ENCODE results near the gene BECN2. TPM values are rescaled to one million over a fixed set of nuclear protein-coding genes. Genes with fewer than 3 reads are reported as not detected.

Gene BECN2
- polyA plus RNA-seq, 1 donor from 2014 or later, result not detected

GRCh38 chr1:241932845-241933244 is 24.7 kb upstream of the BECN2 start:
- TF ChIP-seq, protein P1, sequence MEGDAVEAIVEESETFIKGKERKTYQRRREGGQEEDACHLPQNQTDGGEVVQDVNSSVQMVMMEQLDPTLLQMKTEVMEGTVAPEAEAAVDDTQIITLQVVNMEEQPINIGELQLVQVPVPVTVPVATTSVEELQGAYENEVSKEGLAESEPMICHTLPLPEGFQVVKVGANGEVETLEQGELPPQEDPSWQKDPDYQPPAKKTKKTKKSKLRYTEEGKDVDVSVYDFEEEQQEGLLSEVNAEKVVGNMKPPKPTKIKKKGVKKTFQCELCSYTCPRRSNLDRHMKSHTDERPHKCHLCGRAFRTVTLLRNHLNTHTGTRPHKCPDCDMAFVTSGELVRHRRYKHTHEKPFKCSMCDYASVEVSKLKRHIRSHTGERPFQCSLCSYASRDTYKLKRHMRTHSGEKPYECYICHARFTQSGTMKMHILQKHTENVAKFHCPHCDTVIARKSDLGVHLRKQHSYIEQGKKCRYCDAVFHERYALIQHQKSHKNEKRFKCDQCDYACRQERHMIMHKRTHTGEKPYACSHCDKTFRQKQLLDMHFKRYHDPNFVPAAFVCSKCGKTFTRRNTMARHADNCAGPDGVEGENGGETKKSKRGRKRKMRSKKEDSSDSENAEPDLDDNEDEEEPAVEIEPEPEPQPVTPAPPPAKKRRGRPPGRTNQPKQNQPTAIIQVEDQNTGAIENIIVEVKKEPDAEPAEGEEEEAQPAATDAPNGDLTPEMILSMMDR (IDR thresholded peaks at IDR 0.05; ENCODE audit: poor library complexity, severe bottlenecking), result no peak
- TF ChIP-seq SMC3 (conservative IDR thresholded peaks at IDR 0.05; ENCODE audit: poor library complexity) (no peak), POLR2AphosphoS5 (IDR thresholded peaks at IDR 0.05) (no peak), TAF1 (IDR thresholded peaks at IDR 0.05; ENCODE audit: low read depth) (no peak), MXI1 (conservative IDR thresholded peaks at IDR 0.05; ENCODE audit: poor library complexity, severe bottlenecking) (no peak), REST (IDR thresholded peaks at IDR 0.05; ENCODE audit: borderline replicate concordance) (no peak), RAD21 (conservative IDR thresholded peaks at IDR 0.05) (no peak), EZH2 (IDR thresholded peaks at IDR 0.05; ENCODE audit: borderline replicate concordance, insufficient read depth, low read length, poor library complexity, severe bottlenecking) (no peak), EP300 (conservative IDR thresholded peaks at IDR 0.05; ENCODE audit: poor library complexity, severe bottlenecking) (no peak)
- Histone ChIP-seq H3K27ac (ENCODE audit: low read length) (no peak overlapping the region), H3K79me2 (replicated peaks; ENCODE audit: insufficient read depth, low read length) (no peaks in the 10 kb centered on the region), H3K9ac (ENCODE audit: low read length) (no peak overlapping the region), H3K4me2 (ENCODE audit: low read length) (no peak overlapping the region), H3K4me3 (ENCODE audit: low read length) (no peak overlapping the region), H3K9me3 (ENCODE audit: low read length) (no peaks in the 10 kb centered on the region), H3F3A (ENCODE audit: insufficient read depth, low read length, poor library complexity, severe bottlenecking) (no peaks in the 10 kb centered on the region), H2AFZ (ENCODE audit: low read depth, low read length) (no peak overlapping the region), H3K27me3 (ENCODE audit: insufficient read depth, low read depth, low read length) (no peaks in the 10 kb centered on the region), H3K36me3 (ENCODE audit: insufficient read depth, low read length) (no peaks in the 10 kb centered on the region), H3K9me2 (ENCODE audit: insufficient read depth, low read length) (no peaks in the 10 kb centered on the region), H4K20me1 (ENCODE audit: insufficient read depth) (no peaks in the 10 kb centered on the region)

DNA sequence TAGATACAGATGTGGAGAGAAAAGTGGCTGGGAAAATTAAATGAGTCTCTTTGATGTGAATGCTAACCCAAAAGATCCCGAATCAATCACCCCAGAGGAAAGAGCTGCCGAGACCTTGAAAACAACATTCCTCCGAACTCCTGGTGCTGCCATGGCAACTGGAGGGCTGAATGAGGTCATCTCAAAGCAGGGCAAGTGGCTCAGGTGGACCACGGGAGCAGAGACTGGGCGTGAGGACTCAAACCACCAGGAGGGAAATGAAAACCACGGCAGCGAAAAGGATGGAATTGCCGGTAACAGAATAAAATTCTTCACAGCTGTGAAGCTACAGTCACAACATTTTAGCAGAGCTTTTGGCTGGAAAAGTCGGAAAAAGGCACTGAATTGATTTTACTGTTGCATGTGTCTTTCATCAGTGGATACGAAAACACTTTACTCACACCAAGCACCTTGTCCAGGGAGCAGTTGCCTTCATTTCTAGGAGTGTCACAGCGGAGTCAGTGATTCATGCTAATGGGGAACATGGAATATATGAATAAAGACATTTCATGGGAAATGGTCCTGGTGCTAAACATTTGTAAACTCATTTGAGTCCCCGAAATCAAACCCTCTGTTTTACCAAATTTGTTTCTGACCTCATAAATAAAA is 23.2 kb upstream of the BECN2 start:
- no peak overlapping the region for H3K4me3 ChIP-seq (ENCODE audit: low read length)
- H2AFZ ChIP-seq (ENCODE audit: low read depth, low read length), result no peak overlapping the region
- TF ChIP-seq SMC3 (conservative IDR thresholded peaks at IDR 0.05; ENCODE audit: poor library complexity) (no peak), TAF1 (IDR thresholded peaks at IDR 0.05; ENCODE audit: low read depth) (no peak), EP300 (conservative IDR thresholded peaks at IDR 0.05; ENCODE audit: poor library complexity, severe bottlenecking) (no peak), EZH2 (IDR thresholded peaks at IDR 0.05; ENCODE audit: borderline replicate concordance, insufficient read depth, low read length, poor library complexity, severe bottlenecking) (no peak), MXI1 (conservative IDR thresholded peaks at IDR 0.05; ENCODE audit: poor library complexity, severe bottlenecking) (no peak), RAD21 (conservative IDR thresholded peaks at IDR 0.05) (no peak), REST (IDR thresholded peaks at IDR 0.05; ENCODE audit: borderline replicate concordance) (no peak), POLR2AphosphoS5 (IDR thresholded peaks at IDR 0.05) (no peak)
- TF ChIP-seq, protein P1 (IDR thresholded peaks at IDR 0.05; ENCODE audit: poor library complexity, severe bottlenecking), result no peak

More for the DNA sequence above, 23.2 kb upstream of the BECN2 start:
- H3F3A ChIP-seq (ENCODE audit: insufficient read depth, low read length, poor library complexity, severe bottlenecking), result no peaks in the 10 kb centered on the region
- no peaks in the 10 kb centered on the region for H4K20me1 ChIP-seq (ENCODE audit: insufficient read depth)
- no peak overlapping the region for H3K9ac ChIP-seq (ENCODE audit: low read length)
- no peaks in the 10 kb centered on the region for H3K9me3 ChIP-seq (ENCODE audit: low read length)
- H3K79me2 ChIP-seq (replicated peaks; ENCODE audit: insufficient read depth, low read length), result no peaks in the 10 kb centered on the region
- no peaks in the 10 kb centered on the region for H3K27me3 ChIP-seq (ENCODE audit: insufficient read depth, low read depth, low read length)
- H3K27ac ChIP-seq (ENCODE audit: low read length), result no peak overlapping the region
- H3K9me2 ChIP-seq (ENCODE audit: insufficient read depth, low read length), result no peaks in the 10 kb centered on the region
- H3K4me2 ChIP-seq (ENCODE audit: low read length), result no peak overlapping the region
- H3K36me3 ChIP-seq (ENCODE audit: insufficient read depth, low read length), result no peaks in the 10 kb centered on the region

Measured in neural cell (in vitro differentiated cells).